ENCODE data around the gene HHIP. TPM values are rescaled to one million over a fixed set of nuclear protein-coding genes. Genes with fewer than 3 reads are reported as not detected.
"Not testable (repeated sequence)": the region's sequence is repeated elsewhere in the genome, so short reads cannot be mapped to it uniquely, and the experiment has no call there.

Gene HHIP
- total RNA-seq, 1 experiment from 2014 or later, result 0.28 TPM

DNA sequence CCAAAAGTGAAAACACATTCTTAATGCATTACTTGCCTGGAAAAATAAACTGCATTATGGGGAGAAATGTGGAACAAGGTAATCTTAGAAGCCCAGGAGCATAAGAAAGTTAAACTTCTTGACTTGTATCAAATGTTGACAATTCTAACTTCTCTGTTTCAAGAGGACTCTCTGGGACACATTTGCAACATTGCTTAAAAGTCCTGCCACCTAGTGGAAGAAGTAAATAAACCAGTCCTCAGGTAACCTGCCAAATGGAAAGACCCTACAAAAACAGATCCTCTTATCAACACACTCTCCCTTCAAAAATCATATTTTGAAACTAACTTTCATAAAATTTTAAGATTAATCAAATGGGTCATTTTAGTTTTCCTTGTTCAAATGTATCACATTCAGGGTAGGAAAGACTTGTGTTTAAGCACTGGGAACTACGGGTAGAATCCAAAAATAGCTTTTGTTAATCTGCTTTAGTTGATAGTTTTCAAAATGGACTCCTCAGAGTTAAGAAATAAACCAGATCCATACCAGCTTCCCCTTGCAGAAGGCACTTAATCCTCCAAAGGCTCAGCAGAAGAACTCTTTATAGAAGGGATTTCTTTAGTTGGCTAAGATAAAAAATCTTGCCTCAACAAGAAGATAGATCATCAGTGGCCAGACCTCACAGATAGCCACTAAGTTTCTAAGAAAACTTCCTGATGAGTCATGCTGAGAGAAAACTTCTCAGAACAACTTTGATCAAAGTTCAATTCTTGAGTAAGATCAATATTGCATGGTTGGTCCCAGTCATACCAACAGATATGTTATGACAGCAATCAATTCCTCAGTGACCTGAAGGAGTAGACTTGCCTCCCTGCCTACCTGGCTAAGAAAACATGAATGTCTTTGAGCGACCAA lies 141.7 kb downstream of the HHIP start:
- BruUV-seq (replicated peaks), result no TSS peak
- ChIA-PET POLR2A (ENCODE audit: low non-redundant PET) (no interaction called here), CTCF (no interaction called here)
- no peaks in the 10 kb centered on the region for H3K9me3 ChIP-seq (ENCODE audit: low read depth, low read length, poor library complexity, severe bottlenecking)
- H3K27ac ChIP-seq (ENCODE audit: low read depth, low read length, poor library complexity, severe bottlenecking), result no peak overlapping the region
- intact Hi-C loops (cut with micrococcal nuclease; ENCODE audit: unreplicated experiment), result loop anchor here (2.0 kb wide), 1 partner anchor 613 kb away; no protein-coding TSS in a partner anchor
- no peaks in the 10 kb centered on the region for H3K4me1 ChIP-seq (ENCODE audit: insufficient read depth, low read length, poor library complexity, severe bottlenecking)
- TF ChIP-seq, protein P1, sequence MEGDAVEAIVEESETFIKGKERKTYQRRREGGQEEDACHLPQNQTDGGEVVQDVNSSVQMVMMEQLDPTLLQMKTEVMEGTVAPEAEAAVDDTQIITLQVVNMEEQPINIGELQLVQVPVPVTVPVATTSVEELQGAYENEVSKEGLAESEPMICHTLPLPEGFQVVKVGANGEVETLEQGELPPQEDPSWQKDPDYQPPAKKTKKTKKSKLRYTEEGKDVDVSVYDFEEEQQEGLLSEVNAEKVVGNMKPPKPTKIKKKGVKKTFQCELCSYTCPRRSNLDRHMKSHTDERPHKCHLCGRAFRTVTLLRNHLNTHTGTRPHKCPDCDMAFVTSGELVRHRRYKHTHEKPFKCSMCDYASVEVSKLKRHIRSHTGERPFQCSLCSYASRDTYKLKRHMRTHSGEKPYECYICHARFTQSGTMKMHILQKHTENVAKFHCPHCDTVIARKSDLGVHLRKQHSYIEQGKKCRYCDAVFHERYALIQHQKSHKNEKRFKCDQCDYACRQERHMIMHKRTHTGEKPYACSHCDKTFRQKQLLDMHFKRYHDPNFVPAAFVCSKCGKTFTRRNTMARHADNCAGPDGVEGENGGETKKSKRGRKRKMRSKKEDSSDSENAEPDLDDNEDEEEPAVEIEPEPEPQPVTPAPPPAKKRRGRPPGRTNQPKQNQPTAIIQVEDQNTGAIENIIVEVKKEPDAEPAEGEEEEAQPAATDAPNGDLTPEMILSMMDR (conservative IDR thresholded peaks at IDR 0.05; ENCODE audit: low read depth, low read length), result peak; percentile 68
- no peak for TF ChIP-seq EZH2 (IDR thresholded peaks at IDR 0.05; ENCODE audit: borderline replicate concordance, low read depth, low read length, poor library complexity, severe bottlenecking)
- H3K27me3 ChIP-seq (replicated peaks; ENCODE audit: insufficient read depth, low read depth, low read length, poor library complexity), result no peaks in the 10 kb centered on the region
- H3K4me3 ChIP-seq (ENCODE audit: low read depth, low read length, poor library complexity, severe bottlenecking), result no peak overlapping the region
- DNase-seq (ENCODE audit: low spot score), result peak; percentile 50
- no peaks in the 10 kb centered on the region for H3K36me3 ChIP-seq (ENCODE audit: insufficient read depth, low read length, poor library complexity, severe bottlenecking)

DNA sequence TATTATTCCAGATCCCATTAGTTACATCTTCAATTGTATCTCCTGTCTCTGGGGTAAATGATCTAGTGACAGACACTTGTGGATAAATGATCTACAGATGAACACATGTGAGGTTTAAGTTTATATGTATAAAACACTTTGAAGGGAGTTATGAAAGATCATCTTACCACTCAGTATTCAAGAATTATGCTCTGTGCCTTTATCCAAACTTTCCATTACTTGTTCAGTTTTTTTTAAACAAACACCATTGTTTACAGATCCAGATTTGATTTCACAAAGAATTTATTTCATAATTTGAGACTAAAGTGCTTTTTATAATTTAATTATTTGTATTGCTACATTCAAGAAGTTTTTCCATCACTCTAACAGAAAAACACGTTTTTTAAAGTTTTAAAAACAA lies 142.5 kb downstream of the HHIP start:
- no peak for DNase-seq (ENCODE audit: low spot score)
- POLR2A ChIA-PET (ENCODE audit: low non-redundant PET), result no interaction called here
- no TSS peak for BruUV-seq (replicated peaks)
- TF ChIP-seq, protein P1 (conservative IDR thresholded peaks at IDR 0.05; ENCODE audit: low read depth, low read length), result no peak
- no peak for TF ChIP-seq EZH2 (IDR thresholded peaks at IDR 0.05; ENCODE audit: borderline replicate concordance, low read depth, low read length, poor library complexity, severe bottlenecking)
- H3K9me3 ChIP-seq (ENCODE audit: low read depth, low read length, poor library complexity, severe bottlenecking), result no peaks in the 10 kb centered on the region
- no peak overlapping the region for H3K27ac ChIP-seq (ENCODE audit: low read depth, low read length, poor library complexity, severe bottlenecking)
- intact Hi-C loops (cut with micrococcal nuclease; ENCODE audit: unreplicated experiment), result loop anchor here (2.0 kb wide), 1 partner anchor 614 kb away; no protein-coding TSS in a partner anchor
- H3K4me1 ChIP-seq (ENCODE audit: insufficient read depth, low read length, poor library complexity, severe bottlenecking), result no peaks in the 10 kb centered on the region
- H3K36me3 ChIP-seq (ENCODE audit: insufficient read depth, low read length, poor library complexity, severe bottlenecking), result no peaks in the 10 kb centered on the region
- H3K27me3 ChIP-seq (replicated peaks; ENCODE audit: insufficient read depth, low read depth, low read length, poor library complexity), result no peaks in the 10 kb centered on the region
- CTCF ChIA-PET, result no interaction called here
- no peak overlapping the region for H3K4me3 ChIP-seq (ENCODE audit: low read depth, low read length, poor library complexity, severe bottlenecking)

DNA sequence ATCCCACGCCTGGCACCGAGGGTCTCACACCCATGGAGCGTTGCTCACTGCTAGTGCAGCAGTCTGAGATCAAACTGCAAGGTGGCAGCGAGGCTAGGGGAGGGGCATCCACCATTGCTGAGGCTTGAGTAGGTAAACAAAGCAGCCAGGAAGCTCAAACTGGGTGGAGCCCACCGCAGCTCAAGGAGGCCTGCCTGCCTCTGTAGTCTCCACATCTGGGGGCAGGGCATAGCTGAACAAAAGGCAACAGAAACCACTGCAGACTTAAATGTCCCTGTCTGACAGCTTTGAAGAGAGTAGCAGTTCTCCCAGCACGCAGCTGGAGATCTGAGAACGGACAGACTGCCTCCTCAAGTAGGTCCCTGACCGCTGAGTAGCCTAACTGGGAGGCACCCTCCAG lies 146.0 kb downstream of the HHIP start:
- H3K4me3 ChIP-seq (ENCODE audit: low read depth, low read length, poor library complexity, severe bottlenecking); H3K27me3 ChIP-seq (replicated peaks; ENCODE audit: insufficient read depth, low read depth, low read length, poor library complexity); BruUV-seq (replicated peaks); H3K4me1 ChIP-seq (ENCODE audit: insufficient read depth, low read length, poor library complexity, severe bottlenecking); H3K36me3 ChIP-seq (ENCODE audit: insufficient read depth, low read length, poor library complexity, severe bottlenecking); POLR2A ChIA-PET (ENCODE audit: low non-redundant PET); CTCF ChIA-PET; H3K9me3 ChIP-seq (ENCODE audit: low read depth, low read length, poor library complexity, severe bottlenecking); intact Hi-C loops (cut with micrococcal nuclease; ENCODE audit: unreplicated experiment); DNase-seq (ENCODE audit: low spot score); H3K27ac ChIP-seq (ENCODE audit: low read depth, low read length, poor library complexity, severe bottlenecking): not testable (repeated sequence)

Measured in A673 (cell line).